ENCODE measurements around the gene RTN4.
"Not testable (repeated sequence)": the region's sequence is repeated elsewhere in the genome, so short reads cannot be mapped to it uniquely, and the experiment has no call there.

The RTN4 gene

DNA sequence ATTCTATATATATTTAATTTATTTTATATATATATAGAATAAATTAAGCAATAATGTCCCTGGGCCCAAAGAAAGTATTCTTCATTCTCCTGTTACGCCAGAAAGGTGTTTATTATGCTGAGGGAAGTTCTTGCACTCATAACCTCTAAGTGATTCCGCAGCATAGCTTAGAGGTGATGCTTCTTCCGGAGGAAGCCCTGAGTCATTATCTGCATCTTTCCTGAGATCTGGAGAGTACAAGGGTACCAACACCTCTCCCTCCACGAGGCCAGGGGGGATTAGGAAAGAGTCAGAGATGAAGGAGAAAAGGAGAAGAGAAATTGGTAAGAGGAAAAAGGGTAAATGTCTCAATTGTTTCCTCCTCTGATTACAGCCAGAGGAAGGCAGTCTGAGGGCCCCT, 43.1 kb upstream of the RTN4 start (continued):
- TF ChIP-seq, protein P1, sequence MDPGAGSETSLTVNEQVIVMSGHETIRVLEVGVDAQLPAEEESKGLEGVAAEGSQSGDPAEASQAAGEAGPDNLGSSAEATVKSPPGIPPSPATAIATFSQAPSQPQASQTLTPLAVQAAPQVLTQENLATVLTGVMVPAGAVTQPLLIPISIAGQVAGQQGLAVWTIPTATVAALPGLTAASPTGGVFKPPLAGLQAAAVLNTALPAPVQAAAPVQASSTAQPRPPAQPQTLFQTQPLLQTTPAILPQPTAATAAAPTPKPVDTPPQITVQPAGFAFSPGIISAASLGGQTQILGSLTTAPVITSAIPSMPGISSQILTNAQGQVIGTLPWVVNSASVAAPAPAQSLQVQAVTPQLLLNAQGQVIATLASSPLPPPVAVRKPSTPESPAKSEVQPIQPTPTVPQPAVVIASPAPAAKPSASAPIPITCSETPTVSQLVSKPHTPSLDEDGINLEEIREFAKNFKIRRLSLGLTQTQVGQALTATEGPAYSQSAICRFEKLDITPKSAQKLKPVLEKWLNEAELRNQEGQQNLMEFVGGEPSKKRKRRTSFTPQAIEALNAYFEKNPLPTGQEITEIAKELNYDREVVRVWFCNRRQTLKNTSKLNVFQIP (CRISPR knock-in tag; IDR thresholded peaks at IDR 0.05; ENCODE audit: borderline replicate concordance, low read depth), result no peak
- TF ChIP-seq ARNTL (CRISPR knock-in tag; IDR thresholded peaks at IDR 0.05; ENCODE audit: borderline replicate concordance, low read depth), result no peak

DNA sequence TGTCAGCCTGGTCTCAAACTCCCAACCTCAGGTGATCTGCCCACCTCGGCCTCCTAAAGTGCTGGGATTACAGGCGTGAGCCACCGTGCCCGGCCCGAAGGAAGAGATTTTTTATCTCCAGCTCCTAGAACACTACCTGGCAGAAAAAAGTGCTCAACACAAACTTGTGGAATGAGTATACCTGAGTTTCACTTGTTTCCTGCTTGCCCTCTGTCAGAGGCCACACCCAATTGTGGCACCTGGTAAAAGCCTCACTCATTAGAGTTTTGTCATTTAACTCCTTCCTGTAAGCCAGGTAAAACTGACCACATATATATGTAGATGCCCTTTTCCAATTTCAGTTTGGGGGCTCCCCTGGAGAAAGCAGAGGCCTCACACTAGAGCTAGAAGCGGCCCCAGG, 42.2 kb upstream of the RTN4 start:
- TF ChIP-seq CSDC2 (CRISPR knock-in tag; IDR thresholded peaks at IDR 0.05), result no peak
- TF ChIP-seq, protein P2, sequence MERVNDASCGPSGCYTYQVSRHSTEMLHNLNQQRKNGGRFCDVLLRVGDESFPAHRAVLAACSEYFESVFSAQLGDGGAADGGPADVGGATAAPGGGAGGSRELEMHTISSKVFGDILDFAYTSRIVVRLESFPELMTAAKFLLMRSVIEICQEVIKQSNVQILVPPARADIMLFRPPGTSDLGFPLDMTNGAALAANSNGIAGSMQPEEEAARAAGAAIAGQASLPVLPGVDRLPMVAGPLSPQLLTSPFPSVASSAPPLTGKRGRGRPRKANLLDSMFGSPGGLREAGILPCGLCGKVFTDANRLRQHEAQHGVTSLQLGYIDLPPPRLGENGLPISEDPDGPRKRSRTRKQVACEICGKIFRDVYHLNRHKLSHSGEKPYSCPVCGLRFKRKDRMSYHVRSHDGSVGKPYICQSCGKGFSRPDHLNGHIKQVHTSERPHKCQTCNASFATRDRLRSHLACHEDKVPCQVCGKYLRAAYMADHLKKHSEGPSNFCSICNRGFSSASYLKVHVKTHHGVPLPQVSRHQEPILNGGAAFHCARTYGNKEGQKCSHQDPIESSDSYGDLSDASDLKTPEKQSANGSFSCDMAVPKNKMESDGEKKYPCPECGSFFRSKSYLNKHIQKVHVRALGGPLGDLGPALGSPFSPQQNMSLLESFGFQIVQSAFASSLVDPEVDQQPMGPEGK (CRISPR knock-in tag; IDR thresholded peaks at IDR 0.05; ENCODE audit: borderline replicate concordance), result no peak
- TF ChIP-seq ZNF70 (CRISPR knock-in tag; IDR thresholded peaks at IDR 0.05), result no peak
- ATAC-seq, result no peak

DNA sequence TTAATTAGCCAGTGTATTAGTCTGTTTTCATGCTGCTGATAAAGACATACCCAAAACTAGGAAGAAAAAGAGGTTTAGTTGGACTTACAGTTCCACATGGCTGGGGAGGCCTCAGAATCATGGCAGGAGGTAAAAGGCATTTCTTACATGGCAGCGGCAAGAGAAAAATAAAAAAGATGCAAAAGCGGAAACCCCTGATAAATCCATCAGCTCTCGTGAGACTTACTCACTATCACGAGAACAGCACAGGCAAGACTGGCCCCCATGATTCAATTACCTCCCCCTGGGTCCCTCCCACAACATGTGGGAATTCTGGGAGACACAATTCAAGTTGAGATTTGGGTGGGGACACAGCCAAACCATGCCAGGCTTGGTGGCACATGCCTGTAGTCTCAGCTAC, 41.4 kb upstream of the RTN4 start:
- not testable (repeated sequence) for ATAC-seq

DNA sequence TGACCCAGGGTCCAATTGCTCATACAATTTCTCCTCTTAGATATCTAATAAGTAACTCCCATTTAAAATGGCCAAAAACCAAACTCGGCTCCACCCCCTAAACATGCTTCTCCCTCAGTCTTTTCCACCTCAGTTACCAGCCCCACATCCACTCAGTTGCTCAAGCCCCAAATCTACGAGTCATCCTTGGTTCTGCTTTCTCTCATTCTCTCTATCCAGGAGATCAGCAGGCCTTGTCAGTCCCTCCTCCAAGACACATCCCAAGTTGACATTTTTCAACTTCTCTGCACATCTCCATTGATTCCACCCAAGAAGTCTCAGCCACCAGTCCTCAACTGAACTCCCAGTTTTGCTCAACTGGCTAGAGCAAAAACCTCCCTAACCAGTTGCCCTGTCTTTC, 40.5 kb upstream of the RTN4 start:
- TF ChIP-seq ESRRG (CRISPR knock-in tag; IDR thresholded peaks at IDR 0.05) (no peak), TOX (CRISPR knock-in tag; IDR thresholded peaks at IDR 0.05; ENCODE audit: borderline replicate concordance) (no peak), ZNF8 (CRISPR knock-in tag; IDR thresholded peaks at IDR 0.05) (no peak), GLIS3 (CRISPR knock-in tag; IDR thresholded peaks at IDR 0.05) (no peak), ZNF70 (CRISPR knock-in tag; IDR thresholded peaks at IDR 0.05) (no peak), OSR1 (CRISPR knock-in tag; IDR thresholded peaks at IDR 0.05) (no peak), PPARA (CRISPR knock-in tag; IDR thresholded peaks at IDR 0.05; ENCODE audit: borderline replicate concordance) (no peak), ISL1 (CRISPR knock-in tag; IDR thresholded peaks at IDR 0.05) (no peak), ZNF565 (CRISPR knock-in tag; conservative IDR thresholded peaks at IDR 0.05; ENCODE audit: low read depth) (no peak)
- TF ChIP-seq, protein P3, sequence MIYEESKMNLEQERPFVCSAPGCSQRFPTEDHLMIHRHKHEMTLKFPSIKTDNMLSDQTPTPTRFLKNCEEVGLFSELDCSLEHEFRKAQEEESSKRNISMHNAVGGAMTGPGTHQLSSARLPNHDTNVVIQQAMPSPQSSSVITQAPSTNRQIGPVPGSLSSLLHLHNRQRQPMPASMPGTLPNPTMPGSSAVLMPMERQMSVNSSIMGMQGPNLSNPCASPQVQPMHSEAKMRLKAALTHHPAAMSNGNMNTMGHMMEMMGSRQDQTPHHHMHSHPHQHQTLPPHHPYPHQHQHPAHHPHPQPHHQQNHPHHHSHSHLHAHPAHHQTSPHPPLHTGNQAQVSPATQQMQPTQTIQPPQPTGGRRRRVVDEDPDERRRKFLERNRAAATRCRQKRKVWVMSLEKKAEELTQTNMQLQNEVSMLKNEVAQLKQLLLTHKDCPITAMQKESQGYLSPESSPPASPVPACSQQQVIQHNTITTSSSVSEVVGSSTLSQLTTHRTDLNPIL (CRISPR knock-in tag; IDR thresholded peaks at IDR 0.05; ENCODE audit: low read depth), result no peak
- TF ChIP-seq, protein P2 (CRISPR knock-in tag; IDR thresholded peaks at IDR 0.05; ENCODE audit: borderline replicate concordance), result no peak
- TF ChIP-seq, protein P4, sequence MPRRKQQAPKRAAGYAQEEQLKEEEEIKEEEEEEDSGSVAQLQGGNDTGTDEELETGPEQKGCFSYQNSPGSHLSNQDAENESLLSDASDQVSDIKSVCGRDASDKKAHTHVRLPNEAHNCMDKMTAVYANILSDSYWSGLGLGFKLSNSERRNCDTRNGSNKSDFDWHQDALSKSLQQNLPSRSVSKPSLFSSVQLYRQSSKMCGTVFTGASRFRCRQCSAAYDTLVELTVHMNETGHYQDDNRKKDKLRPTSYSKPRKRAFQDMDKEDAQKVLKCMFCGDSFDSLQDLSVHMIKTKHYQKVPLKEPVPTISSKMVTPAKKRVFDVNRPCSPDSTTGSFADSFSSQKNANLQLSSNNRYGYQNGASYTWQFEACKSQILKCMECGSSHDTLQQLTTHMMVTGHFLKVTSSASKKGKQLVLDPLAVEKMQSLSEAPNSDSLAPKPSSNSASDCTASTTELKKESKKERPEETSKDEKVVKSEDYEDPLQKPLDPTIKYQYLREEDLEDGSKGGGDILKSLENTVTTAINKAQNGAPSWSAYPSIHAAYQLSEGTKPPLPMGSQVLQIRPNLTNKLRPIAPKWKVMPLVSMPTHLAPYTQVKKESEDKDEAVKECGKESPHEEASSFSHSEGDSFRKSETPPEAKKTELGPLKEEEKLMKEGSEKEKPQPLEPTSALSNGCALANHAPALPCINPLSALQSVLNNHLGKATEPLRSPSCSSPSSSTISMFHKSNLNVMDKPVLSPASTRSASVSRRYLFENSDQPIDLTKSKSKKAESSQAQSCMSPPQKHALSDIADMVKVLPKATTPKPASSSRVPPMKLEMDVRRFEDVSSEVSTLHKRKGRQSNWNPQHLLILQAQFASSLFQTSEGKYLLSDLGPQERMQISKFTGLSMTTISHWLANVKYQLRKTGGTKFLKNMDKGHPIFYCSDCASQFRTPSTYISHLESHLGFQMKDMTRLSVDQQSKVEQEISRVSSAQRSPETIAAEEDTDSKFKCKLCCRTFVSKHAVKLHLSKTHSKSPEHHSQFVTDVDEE (CRISPR knock-in tag; IDR thresholded peaks at IDR 0.05), result no peak
- peak; percentile 52 for ATAC-seq

DNA sequence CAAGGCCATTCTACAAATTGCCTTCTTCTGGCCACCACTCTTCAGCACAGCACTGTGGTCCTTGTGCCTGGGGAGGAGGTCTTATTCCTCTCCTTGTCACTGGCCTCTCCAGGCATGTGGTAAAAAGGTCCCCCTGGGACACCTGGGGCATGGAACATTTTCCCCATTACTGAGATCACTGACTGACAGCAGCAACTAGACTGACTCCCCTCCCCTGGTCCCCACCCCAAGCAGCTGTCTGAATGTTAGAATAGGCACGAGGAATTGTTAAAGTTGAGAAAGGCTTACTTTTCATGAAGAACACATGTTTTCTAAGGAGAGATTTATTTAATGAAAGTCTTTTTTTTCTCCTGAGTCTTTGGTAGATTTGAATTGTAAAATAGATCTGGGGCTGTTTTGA, 39.5 kb upstream of the RTN4 start:
- TF ChIP-seq ZC3H10 (CRISPR knock-in tag; IDR thresholded peaks at IDR 0.05) (no peak), OSR1 (CRISPR knock-in tag; IDR thresholded peaks at IDR 0.05) (no peak), ZNF565 (CRISPR knock-in tag; conservative IDR thresholded peaks at IDR 0.05; ENCODE audit: low read depth) (no peak)
- no peak for ATAC-seq
